ENCODE measurements around the gene JCAD.

GRCh38 chr10:29991382-29991781, 68.0 kb downstream of the JCAD start:
- TF ChIP-seq CTCF (conservative IDR thresholded peaks at IDR 0.05) (no peak), EZH2 (IDR thresholded peaks at IDR 0.05; ENCODE audit: low read depth) (no peak)

Data from PC-9 (cell line).